Stimulated activated CD8-positive, alpha-beta memory T cell treated with anti-CD3 and anti-CD28 coated beads, Interleukin-4, amount 100 ng/mL, for 48 hours (primary cell): ENCODE data around the gene BRINP1.
"Not testable (repeated sequence)": the region's sequence is repeated elsewhere in the genome, so short reads cannot be mapped to it uniquely, and the experiment has no call there.

ENCODE experiments used
- DNase-seq: peaks from one replicate; pipeline ENCODE4 v3.0.0-alpha.2; 2020

BRINP1 gene

DNA sequence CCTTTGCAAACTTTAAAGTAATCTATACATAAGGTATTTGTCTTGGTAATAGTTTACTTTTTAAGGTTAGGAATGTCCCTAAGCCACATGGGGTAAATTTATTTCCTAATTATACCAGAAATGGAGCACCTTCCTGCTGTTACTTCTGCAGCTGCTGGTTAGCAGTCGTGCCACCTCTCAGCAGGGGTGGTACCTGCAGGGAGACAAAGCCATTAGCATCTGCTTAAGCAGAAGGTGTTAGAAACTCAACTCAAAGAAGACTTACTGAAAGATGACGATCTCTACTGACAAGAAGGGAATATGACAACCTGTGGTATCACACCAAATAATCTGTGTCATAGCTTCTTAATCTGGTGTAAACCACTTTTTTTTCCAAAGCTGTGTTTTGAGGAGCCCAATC, 173.7 kb downstream of the BRINP1 start:
- DNase-seq: no peak

DNA sequence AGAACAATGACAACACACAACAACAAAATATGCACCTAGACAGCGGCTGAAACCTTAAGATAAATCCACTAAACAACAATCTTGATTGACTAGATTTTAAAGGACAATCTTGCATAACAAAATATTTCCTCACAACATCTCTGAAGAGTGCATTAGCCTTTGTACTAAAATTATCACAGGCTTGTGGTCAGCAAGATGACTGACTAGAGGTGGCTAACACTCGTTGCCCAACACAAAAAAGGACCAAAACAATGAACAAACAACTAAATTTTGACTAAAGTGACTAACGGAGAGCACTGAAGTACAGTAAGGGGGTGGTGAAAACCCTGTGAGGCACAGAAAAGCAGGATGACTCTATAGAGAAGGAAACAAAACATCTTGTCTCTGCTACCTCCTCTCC, 183.9 kb downstream of the BRINP1 start:
- DNase-seq: no peak

DNA sequence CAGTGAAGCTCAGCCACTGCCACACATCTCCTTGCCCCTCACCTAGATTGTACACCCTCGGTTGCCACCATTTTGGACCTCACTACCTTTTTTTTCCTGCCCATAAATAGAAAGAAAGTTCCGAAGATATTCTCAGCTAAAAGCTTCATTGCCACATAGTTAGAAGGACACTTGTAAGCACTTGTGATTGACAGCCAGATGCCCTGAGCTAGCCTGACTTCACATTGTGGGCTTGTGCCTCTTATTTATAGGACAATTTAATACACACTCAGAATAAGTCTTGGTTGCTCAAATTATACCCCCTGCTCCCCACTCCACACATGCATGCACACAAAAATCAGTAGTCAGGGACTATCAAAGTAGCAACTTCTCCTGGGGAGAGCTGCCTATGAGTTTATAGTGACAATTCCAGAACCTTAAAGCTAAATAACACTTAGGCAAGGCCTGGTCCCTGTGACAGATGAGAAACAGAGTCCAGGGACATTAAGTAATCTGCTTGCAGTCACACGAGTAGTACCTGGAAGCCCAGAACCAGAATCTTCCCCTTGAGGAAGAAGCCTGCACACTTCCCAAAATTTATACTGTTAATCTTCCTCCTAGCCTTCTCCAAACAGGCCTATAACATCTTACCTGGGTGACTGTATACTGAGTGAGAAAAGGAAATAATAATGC, 184.8 kb downstream of the BRINP1 start:
- DNase-seq: no peak

DNA sequence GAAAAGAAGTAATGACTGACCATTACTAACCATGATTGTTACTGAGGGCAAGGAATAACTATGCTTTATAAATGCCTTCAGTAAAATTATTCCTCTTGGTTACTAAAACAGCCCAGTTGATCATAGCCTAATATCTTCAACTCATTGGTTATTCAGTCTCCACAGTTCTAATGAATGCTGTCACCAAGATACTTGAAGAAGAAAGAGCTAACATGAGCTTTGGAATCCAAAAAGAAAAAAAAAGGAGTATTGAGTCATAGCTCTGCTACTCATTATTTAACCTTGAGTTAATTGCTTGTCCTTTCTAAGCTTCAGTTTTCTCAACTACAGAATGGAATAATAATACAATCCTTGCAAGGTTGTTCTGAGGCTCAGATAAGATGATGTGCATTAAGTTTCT, 187.7 kb downstream of the BRINP1 start:
- no peak for DNase-seq

DNA sequence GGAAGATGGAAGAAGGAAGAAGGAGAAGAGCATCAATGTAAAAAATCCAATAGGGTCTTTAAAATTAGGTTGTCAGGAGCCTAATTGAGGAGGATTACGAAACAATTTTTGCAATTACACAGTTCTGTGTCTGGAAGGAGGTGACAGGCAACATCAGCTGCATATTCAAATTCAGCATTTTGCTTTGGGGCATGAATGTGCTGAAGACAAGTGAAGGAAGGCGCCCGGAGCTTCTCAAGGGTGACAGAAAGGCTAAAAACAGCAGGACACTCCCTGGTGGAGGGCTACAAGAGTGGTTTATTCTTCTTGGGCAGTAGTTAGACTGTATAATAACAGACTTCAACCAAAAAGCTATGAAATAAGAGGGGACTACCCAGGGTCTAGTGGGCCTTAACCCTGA, 188.3 kb downstream of the BRINP1 start:
- no peak for DNase-seq

DNA sequence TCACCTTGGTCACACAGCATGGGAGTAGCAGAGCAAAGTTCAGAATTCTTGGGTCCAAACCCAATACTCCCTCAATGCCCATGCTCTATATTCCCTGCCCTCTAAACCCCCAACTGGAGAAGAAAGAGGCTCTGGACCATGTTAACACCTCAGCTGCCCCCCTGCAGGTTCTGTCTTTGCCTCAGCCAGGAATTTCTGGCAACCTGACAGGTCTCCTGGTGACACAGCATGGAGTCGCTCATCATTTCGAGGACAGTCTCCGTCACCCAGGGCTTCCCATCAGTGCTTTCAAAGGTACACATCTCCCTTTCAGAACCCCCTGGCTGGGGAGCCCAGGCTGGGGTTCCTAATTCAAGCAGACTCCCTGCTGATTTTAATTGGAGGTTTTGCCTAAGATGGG, 189.5 kb downstream of the BRINP1 start:
- DNase-seq: no peak

DNA sequence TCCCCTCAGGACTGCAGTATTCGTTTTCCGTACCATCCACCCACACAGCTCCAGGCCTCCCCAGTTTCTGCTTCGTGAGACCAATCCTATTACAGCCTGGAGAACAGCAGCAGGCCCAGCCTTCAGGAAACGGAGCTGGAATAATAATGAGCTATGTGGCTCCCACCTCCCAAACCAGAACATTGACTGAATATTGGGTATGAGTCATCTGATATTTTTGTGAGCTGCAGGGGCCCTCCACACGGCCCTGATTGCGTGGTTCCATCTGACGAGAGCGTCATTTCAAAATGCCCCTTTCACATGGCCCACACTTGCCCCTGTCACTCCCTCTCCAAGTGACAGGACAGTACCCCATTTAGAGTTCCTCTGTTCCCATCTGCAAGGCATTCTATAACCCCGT, 192.0 kb downstream of the BRINP1 start:
- no peak for DNase-seq

DNA sequence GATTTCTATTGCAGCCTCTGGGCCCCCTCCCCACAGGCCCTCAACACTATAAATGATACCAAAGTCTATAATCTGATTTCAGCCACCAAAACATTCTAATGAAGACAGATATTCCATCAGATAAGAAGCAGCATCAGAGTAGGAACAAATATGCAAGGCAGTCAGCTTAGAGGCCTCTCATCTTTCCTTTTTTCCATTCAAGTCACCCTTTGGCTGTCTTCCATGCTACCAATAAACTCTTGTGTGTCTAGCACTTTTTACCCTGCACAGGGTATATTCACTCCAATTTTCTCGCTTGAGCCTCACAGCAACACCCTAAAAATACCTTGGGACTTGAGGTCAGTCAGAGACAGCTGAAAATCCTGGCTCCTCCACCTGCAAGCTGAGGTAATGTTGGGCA, 193.7 kb downstream of the BRINP1 start:
- DNase-seq: no peak

DNA sequence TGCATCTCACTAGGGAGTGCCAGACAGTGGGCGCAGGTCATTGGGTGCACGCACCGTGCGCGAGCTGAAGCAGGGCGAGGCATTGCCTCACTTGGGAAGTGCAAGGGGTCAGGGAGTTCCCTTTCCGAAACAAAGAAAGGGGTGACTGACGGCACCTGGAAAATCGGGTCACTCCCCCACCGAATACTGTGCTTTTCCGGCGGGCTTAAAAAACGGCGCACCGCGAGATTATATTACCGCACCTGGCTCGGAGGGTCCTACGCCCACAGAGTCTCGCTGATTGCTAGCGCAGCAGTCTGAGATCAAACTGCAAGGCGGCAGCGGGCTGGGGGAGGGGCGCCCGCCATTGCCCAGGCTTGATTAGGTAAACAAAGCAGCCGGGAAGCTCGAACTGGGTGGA, 200.0 kb downstream of the BRINP1 start:
- not testable (repeated sequence) for DNase-seq

DNA sequence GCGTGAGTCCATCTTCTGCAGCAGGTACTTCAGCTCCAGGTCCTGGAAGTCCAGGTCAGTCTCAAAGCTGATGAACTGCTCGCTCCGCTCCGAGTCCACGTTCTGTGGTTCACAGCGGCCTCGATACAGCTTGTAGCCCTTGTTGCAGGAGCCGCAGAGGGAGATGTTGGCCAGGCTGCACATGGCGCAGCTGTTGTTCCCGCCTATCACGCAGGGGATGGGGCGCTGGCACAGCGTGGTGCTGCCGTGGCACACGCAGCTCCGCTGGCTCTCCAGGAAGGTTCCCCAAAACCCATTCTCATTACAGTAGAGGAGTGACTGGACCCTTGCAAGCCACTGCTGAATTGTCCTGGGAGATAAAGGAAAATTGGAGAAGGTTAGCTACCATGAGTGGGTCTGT, 201.4 kb downstream of the BRINP1 start:
- DNase-seq: no peak

DNA sequence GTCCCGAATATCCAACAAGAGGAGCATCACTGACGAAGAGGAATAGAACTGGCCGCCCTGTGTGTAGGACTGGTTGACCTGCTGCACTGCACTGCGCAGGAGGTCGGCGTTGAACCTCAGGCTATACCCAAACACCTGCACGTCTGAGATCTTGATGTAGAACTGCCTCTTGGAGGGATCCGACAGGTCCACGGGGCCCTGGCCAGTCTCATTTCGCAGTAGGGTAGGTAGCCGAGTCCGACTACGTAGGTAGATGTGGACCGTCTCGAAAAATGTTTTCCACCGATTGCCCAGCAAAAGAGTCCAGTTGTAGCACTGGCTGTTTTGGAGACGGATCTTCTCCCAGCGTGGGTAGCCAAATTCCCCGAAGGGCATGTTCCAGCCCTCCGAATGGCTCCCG, 202.0 kb downstream of the BRINP1 start:
- no peak for DNase-seq

DNA sequence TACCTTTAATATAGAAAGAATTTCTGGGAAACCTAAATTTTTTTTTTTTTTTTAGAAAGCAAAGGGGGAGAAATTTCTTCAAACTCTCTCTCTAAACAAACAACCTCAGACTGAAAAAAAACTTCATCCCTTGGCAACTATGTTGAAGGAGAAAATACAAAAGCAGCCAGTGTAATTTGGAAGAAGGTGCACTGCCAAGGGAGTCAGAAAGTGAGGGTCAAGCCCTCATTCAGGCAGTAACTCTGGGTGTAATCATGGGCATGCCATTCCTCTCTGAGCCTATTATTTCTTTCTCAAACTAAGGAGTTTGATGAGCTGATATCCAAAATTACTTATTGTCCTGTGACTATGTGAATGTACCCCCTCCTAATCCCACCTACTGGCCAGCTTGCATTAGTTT, 203.1 kb downstream of the BRINP1 start:
- no peak for DNase-seq

DNA sequence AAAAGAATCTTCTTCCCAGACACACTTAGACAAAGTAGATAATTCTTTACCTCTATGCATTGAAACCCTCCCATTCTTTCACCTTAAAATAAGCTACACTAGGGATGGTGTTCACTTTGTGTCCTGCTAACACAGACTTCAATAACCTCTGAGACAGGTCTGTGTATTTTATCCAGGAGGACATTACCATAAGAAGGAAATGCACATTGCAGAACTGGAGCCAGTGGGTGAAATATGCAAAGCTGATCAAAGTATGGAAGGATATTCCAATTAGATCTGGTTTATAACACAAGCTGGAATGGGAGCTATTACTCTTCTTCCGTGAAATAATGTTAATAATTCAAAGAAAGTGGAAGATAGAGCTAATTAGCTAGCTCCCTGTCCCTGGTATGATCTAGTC, 204.1 kb downstream of the BRINP1 start:
- no peak for DNase-seq

DNA sequence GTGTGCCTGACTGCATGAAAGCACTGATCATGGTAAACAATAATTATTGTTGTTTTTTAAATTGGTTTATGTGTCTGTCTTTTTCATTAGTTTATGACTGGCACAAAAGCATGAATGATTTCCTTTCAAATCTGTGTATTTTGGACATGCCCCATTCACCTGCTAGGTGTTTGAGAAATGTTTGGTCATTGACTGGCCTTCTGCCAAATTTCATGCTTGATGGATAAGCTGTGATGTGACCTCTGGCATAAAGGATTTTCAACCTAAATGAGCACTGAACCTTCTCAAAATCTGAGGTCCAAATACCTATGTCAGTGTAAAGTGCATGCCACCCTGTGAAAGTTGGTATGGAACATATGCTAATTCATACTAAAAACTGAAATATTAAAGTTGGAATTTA, 204.5 kb downstream of the BRINP1 start:
- DNase-seq: no peak

DNA sequence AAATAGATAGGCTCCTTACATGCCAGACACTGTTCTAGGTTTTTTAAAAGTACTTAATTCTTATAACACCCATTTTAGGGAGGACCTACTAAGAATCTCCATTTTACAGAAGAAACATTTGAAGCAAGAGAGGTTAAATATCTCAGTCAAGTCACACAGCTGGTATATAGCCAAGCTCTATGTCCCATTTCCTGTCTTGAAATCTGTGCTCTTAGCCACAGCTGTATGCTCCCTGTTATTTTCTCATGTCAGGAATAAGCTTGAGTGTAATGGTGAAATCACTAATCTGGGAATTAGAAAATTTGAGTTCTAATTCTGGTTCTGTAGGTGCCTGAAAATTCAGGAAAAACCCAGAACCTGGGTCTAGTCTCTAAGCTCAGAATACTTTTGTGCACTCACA, 208.7 kb downstream of the BRINP1 start:
- DNase-seq: no peak

DNA sequence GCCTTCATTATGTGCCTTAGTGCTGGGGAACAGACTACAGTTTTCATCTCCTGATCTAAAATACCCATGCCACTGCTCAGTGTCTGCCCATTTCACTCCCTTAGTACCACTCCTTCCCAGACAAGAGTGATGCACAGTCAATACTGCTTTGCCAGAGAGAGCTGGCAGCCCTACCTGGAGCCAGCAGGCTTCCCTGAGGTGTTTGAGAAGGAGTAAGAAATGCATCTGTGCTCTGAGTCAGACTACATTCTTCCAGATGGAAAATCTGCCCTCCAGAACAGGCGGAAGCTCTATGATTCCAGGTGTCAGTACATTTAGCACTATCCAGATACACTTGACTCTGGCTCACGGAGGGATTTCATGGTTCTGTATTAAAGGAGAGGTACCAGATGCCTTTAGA, 209.8 kb downstream of the BRINP1 start:
- DNase-seq: no peak

DNA sequence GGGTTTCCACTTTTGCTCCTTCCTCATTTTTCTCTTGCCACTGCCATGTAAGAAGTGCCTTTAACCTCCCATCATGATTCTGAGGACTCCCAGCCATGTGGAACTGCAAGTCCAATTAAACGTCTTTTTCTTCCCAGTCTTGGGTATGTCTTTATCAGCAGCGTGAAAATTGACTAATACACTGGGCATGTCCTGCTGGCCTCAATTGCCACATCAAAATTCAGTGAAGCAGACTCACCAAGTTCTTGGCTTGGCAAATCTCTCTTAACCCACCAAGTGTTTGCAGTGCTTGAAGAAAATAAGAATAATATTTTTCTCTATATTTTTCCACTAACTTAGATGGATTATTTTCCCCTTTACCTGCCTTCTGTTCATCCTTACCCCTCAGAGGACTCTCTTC, 212.0 kb downstream of the BRINP1 start:
- no peak for DNase-seq

DNA sequence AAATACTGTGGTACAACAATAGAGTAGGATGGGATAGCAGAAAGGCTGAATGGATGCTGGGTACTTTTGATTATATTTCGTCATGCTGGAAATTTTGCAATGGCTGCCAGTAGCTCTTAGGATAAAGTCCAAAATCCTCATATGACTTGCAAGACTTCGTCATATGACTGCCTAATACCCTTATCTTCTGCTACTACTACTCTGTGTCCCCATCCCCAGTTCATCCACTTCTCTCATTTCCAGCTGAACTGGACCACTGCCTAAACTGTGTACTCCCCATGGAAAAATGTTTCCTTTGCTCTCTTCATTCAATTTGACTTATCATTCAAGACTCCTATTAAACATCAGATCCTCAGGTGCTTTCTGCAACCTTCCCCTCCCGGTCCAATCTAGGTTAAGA, 212.9 kb downstream of the BRINP1 start:
- no peak for DNase-seq

DNA sequence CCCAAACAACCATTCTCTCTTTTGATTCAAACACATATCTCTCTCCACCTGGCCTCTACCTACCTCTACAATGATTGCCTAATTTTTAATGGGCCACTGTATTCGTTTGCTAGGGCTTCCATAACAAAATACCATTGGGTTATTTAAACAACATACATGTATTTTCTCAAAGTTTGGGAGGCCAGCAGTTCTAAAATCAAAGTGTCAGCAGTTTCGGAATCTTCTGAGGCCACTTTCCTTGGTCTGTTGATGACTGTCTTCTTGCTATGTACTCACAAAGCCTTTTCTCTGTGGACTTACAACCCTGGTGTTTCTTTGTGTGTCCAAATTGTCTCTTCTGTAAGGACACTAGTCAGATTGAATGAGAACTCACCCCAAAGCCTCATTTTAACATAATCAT, 214.7 kb downstream of the BRINP1 start:
- DNase-seq: no peak

DNA sequence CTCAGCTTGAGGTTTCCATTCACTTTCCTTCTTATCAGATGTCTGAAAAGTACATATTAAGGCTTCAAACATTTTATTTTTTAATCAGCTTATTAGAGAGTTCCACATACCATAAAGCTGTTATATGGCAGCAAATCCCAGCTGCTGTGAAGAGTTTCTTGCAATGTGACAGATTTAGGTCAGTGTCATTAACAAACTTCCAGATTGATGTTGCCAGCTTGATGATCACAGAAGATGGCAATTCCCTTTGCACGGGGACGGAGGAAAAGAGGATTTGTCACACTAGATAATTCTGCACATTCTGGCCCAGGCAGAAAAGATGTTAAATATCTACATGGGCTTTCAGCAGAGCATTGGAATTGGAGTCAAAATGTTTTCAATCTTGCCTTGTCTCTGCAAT, 215.8 kb downstream of the BRINP1 start:
- DNase-seq: no peak

DNA sequence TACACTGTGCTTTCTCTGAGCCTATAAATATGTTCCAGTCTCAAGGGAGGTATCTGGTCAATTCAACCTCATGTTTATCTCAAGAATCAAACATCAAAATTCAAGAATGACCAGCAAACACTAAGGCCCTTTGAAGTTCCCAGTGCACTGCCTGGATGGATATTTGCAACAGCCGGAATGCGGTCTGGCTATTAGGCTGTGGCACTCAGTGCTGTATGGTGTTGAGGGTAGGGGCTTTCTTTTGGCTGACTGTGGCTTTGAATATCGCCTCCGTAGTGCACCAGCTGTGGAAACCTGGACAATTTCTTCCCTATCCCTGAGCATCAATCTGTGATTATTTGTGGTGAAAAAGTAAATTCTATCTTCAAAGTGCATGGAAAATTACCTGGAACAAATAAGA, 220.4 kb downstream of the BRINP1 start:
- DNase-seq: no peak

DNA sequence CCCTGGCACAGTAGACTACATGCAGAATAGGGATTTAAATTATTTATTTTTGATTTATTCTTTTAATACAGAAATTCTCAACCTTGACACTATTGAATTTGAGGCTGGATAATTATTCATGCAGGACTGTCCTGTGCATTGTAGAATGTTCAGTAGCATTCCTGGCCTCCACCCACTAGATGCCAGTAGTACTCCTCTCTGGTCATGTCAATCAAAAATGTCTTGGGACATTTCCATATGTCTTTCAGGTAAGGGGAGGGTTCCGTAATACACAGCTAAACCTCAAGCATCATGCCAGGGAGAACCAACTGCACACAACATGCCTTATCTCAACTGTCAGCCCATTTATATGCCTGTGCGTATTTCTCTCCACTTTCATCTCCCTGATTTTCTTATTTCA, 231.8 kb downstream of the BRINP1 start:
- no peak for DNase-seq

DNA sequence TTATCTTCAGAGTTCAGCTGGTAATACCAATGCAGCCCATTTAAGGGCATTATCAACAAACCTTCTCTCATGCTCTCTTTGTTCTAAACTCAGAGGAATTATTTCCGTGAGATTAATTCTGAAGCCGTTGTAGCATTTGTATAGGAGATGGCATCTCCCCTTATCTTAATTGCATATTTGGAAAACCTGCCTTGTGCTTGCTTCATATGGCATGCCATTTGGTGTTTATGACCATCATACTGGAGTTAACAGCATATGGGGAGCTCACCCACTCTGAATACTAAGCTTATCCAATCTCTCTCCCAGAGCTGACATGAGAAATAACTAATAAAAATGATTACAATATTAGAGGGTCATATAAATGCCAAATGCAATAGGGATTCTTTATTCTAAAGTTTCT, 243.2 kb downstream of the BRINP1 start:
- no peak for DNase-seq

DNA sequence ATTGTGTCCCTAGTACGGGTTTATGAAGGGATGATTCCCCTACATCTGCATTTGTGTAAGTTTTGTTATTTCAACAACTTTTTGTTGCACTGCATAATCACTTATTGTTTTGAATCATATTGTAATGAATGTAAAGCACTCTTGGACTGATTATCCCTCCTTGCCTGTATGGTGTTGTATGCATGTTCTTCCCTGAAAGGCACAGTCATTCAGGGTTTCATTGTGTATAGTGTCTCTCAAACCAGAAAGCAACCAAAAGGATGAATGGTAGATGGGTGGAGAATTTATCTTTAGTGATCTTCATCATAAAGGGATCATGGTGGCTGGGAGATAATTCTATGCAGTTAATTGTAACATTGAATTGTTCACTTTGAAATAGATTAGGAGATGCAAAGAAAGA, 247.3 kb downstream of the BRINP1 start:
- no peak for DNase-seq

DNA sequence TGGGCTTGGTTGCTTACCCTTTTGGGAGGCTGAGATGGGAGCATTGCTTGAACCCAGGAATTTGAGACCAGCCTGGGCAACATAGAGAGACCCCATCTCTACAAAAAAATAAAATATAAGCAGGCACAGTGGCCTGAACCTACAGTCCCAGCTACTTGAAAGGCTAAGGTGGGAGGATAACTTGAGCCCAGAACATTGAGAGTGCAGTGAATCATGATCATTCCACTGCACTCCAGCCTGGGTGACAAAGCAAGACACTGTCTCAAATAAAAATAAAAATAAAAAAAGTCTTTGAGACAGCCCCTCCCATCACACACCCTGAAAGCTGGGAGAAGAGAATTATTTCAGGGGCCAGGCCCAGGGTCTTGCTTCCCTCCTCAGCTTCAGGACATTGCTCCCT, 251.8 kb downstream of the BRINP1 start:
- DNase-seq: no peak
